Suprapubic skin (tissue), 4 donors: Measurements from ENCODE around the gene IRF7. TPM values are rescaled to one million over a fixed set of nuclear protein-coding genes. Genes with fewer than 3 reads are reported as not detected.

Experiments used
- DNase-seq, 2 donors: peaks; one replicate each; pipeline ENCODE4 v3.0.0-alpha.2; 2019; ENCODE audit warnings: low spot score in 2 of 2
- H3K27ac ChIP-seq: fragments of 200-600 bp; sonication (generic); one replicate; pipeline ENCODE4 v1.5.1; 2019
- H3K27me3 ChIP-seq: fragments of 200-600 bp; sonication (generic); one replicate; pipeline ENCODE4 v1.5.1; 2019
- H3K36me3 ChIP-seq: fragments of 200-600 bp; sonication (generic); one replicate; pipeline ENCODE4 v1.5.1; 2019
- H3K4me1 ChIP-seq: fragments of 200-600 bp; sonication (generic); one replicate; pipeline ENCODE4 v1.5.1; 2019
- H3K4me3 ChIP-seq: fragments of 200-600 bp; sonication (generic); one replicate; pipeline ENCODE4 v1.5.1; 2019; ENCODE audit warnings: mild to moderate bottlenecking
- H3K9me3 ChIP-seq: fragments of 200-600 bp; sonication (generic); one replicate; pipeline ENCODE4 v1.5.1; 2019
- CTCF ChIP-seq, 2 donors: fragments of 200-600 bp in 1 of 2; fragments of 450-650 bp in 1 of 2; sonication (generic) in 1 of 2; IDR thresholded peaks; one replicate each; pipeline ENCODE4 v1.5.1; 2016 to 2019; ENCODE audit warnings: antibody characterized with exemption in 2 of 2, mild to moderate bottlenecking in 1 of 2, moderate library complexity in 1 of 2
- EP300 ChIP-seq: sonication (generic); formaldehyde crosslinking; IDR thresholded peaks from one replicate; pipeline ENCODE4 v1.6.1; 2017; ENCODE audit warnings: antibody characterized with exemption
- POLR2A ChIP-seq, 2 donors: fragments of 450-650 bp; IDR thresholded peaks; one replicate each; pipeline ENCODE4 v1.6.1; 2017; ENCODE audit warnings: antibody characterized with exemption in 2 of 2, mild to moderate bottlenecking in 2 of 2, moderate library complexity in 2 of 2
- POLR2AphosphoS5 ChIP-seq, 3 donors: sonication (generic); formaldehyde crosslinking; IDR thresholded peaks; one replicate each; pipeline ENCODE4 v1.6.1; 2017; ENCODE audit warnings: antibody characterized with exemption in 3 of 3
- WGBS: methylation state at CpG from one replicate; pipeline ENCODE4 v1.1.5; 2018; 5-methylcytosine and 5-hydroxymethylcytosine counted together
- total RNA-seq, 4 donors: library from RNA; depleted of rRNA; stranded (reverse); fragments of >200 nt; gene quantifications; one replicate each; pipeline ENCODE4 v1.1.0, GENCODE V29; 2016

Gene IRF7
- total RNA-seq, 4 donors from 2014 or later = 20.9 to 34.0 (median 26.6) TPM

- 48% methylated on average over 6 of the region's 28 CpGs for WGBS
Observed at GRCh38 chr11:627308-627576, 11.5 kb upstream of the IRF7 start.

GRCh38 chr11:626475-627307 is 10.9 kb upstream of the IRF7 start, which contains the start of gene SCT:
Gene SCT, minus strand, starts transcription at chr11:627181. Its CDS starts 38 bp downstream, at chr11:627143.
- Histone ChIP-seq H3K4me1 (peaks cover 9% of the 10 kb centered on the region), H3K36me3 (no peaks in the 10 kb centered on the region), H3K4me3 (no peak within 1 kb of the TSS), H3K9me3 (no peaks in the 10 kb centered on the region), H3K27ac (no peak within 1 kb of the TSS), H3K27me3 (peaks cover 35% of the 10 kb centered on the region)
- no peak for TF ChIP-seq POLR2AphosphoS5 (IDR thresholded peaks at IDR 0.05)
- TF ChIP-seq POLR2A (IDR thresholded peaks at IDR 0.05) = no peak
- TF ChIP-seq EP300 = no peak
- no peak for TF ChIP-seq CTCF (IDR thresholded peaks at IDR 0.05)
- WGBS = 80% methylated on average over 2 of the region's 72 CpGs
- no peak for DNase-seq

More at GRCh38 chr11:627308-627576, 11.5 kb upstream of the IRF7 start:
- TF ChIP-seq EP300 = no peak
- no peak for TF ChIP-seq POLR2A (IDR thresholded peaks at IDR 0.05)
- no peak for TF ChIP-seq CTCF (IDR thresholded peaks at IDR 0.05)
- TF ChIP-seq POLR2AphosphoS5 (IDR thresholded peaks at IDR 0.05) = no peak
- peaks cover 35% of the 10 kb centered on the region for H3K27me3 ChIP-seq
- no peak overlapping the region for H3K27ac ChIP-seq
- H3K9me3 ChIP-seq = no peaks in the 10 kb centered on the region
- peaks cover 9% of the 10 kb centered on the region for H3K4me1 ChIP-seq
- H3K4me3 ChIP-seq = no peak overlapping the region
- H3K36me3 ChIP-seq = no peaks in the 10 kb centered on the region
- no peak for DNase-seq

- Histone ChIP-seq H3K9me3 (no peaks in the 10 kb centered on the region), H3K4me3 (no peak overlapping the region), H3K36me3 (no peaks in the 10 kb centered on the region), H3K27ac (no peak overlapping the region), H3K4me1 (peaks cover 9% of the 10 kb centered on the region), H3K27me3 (peaks cover 35% of the 10 kb centered on the region)
- no peak for TF ChIP-seq EP300
- TF ChIP-seq POLR2AphosphoS5 (IDR thresholded peaks at IDR 0.05) = no peak
- TF ChIP-seq POLR2A (IDR thresholded peaks at IDR 0.05) = no peak
- 74% methylated on average over 10 of the region's 22 CpGs for WGBS
- no peak for DNase-seq
Observed at GRCh38 chr11:625636-626268, 10.0 kb upstream of the IRF7 start.

- Histone ChIP-seq H3K4me1 (peaks cover 9% of the 10 kb centered on the region), H3K4me3 (no peak within 1 kb of the TSS), H3K27ac (no peak within 1 kb of the TSS), H3K36me3 (no peaks in the 10 kb centered on the region), H3K9me3 (no peaks in the 10 kb centered on the region), H3K27me3 (peaks cover 35% of the 10 kb centered on the region)
- 79% methylated on average over 20 of the region's 33 CpGs for WGBS
- DNase-seq = no peak
- no peak for TF ChIP-seq EP300
- no peak for TF ChIP-seq CTCF (IDR thresholded peaks at IDR 0.05)
- no peak for TF ChIP-seq POLR2AphosphoS5 (IDR thresholded peaks at IDR 0.05)
- no peak for TF ChIP-seq POLR2A (IDR thresholded peaks at IDR 0.05)
Observed at GRCh38 chr11:624705-625635, 9.2 kb upstream of the IRF7 start, which contains the start of gene CDHR5. Gene CDHR5, minus strand, starts transcription at chr11:624955. Its CDS starts 53 bp downstream, at chr11:624902.

GRCh38 chr11:623999-624704 is 8.4 kb upstream of the IRF7 start:
- WGBS = 76% methylated on average over 14 of the region's 25 CpGs

More at GRCh38 chr11:623999-624704, 8.4 kb upstream of the IRF7 start:
- no peaks in the 10 kb centered on the region for H3K36me3 ChIP-seq
- H3K4me3 ChIP-seq = no peak overlapping the region
- TF ChIP-seq POLR2AphosphoS5 (IDR thresholded peaks at IDR 0.05) (no peak), EP300 (no peak), POLR2A (IDR thresholded peaks at IDR 0.05) (no peak), CTCF (IDR thresholded peaks at IDR 0.05) (no peak)
- H3K4me1 ChIP-seq = peaks cover 9% of the 10 kb centered on the region
- H3K9me3 ChIP-seq = no peaks in the 10 kb centered on the region
- H3K27ac ChIP-seq = no peak overlapping the region
- peaks cover 35% of the 10 kb centered on the region for H3K27me3 ChIP-seq
- no peak for DNase-seq
